ENCODE data around the gene ALKBH5. TPM values are rescaled to one million over a fixed set of nuclear protein-coding genes. Genes with fewer than 3 reads are reported as not detected.

The ALKBH5 gene
- total RNA-seq, 1 donor from 2014 or later = 92.6 TPM

- Histone ChIP-seq H3K79me2 (ENCODE audit: insufficient read depth, low read length) (no peaks in the 10 kb centered on the region), H3K27me3 (ENCODE audit: insufficient read depth, low read length) (no peaks in the 10 kb centered on the region), H3K4me3 (ENCODE audit: insufficient read depth, low read depth, low read length) (no peak overlapping the region), H3K4me2 (ENCODE audit: low read length) (no peak overlapping the region), H3K4me1 (ENCODE audit: insufficient read depth, low read length) (no peaks in the 10 kb centered on the region), H3K36me3 (ENCODE audit: insufficient read depth, low read length) (no peaks in the 10 kb centered on the region), H4K20me1 (ENCODE audit: insufficient read depth, low read length) (no peaks in the 10 kb centered on the region), H3K9ac (ENCODE audit: low read length) (no peak overlapping the region), H3K27ac (ENCODE audit: low read depth, low read length) (no peak overlapping the region), H3K9me3 (ENCODE audit: insufficient read depth, low read depth, low read length) (no peaks in the 10 kb centered on the region), H2AFZ (ENCODE audit: low read depth, low read length) (no peak overlapping the region)
- Mint-ChIP-seq H3K36me3 (ENCODE audit: low read depth, unreplicated experiment) (no peaks in the 10 kb centered on the region), H3K4me1 (ENCODE audit: low read depth, unreplicated experiment) (no peaks in the 10 kb centered on the region), H3K27ac (ENCODE audit: unreplicated experiment) (no peak overlapping the region), H3K4me3 (ENCODE audit: unreplicated experiment) (no peak overlapping the region), H3K9me3 (ENCODE audit: unreplicated experiment) (no peaks in the 10 kb centered on the region), H3K27me3 (ENCODE audit: low read depth, unreplicated experiment) (peaks cover 7% of the 10 kb centered on the region)
- no peak for FAIRE-seq
- TF ChIP-seq CTCF (IDR thresholded peaks at IDR 0.05; ENCODE audit: insufficient read depth, low read depth, low read length) (no peak), EZH2 (IDR thresholded peaks at IDR 0.05; ENCODE audit: insufficient read depth, low read length) (no peak)
- no peak for DNase-seq (ENCODE audit: low read depth)
These were observed 41.2 kb upstream of the ALKBH5 start for GRCh38 chr17:18142417-18142816.

- H3K27me3 ChIP-seq (ENCODE audit: insufficient read depth, low read length) = no peaks in the 10 kb centered on the region
- no peaks in the 10 kb centered on the region for H4K20me1 ChIP-seq (ENCODE audit: insufficient read depth, low read length)
- no peaks in the 10 kb centered on the region for H3K79me2 ChIP-seq (ENCODE audit: insufficient read depth, low read length)
- H3K4me3 ChIP-seq (ENCODE audit: insufficient read depth, low read depth, low read length) = no peak overlapping the region
- no peaks in the 10 kb centered on the region for H3K4me1 ChIP-seq (ENCODE audit: insufficient read depth, low read length)
- H2AFZ ChIP-seq (ENCODE audit: low read depth, low read length) = no peak overlapping the region
- TF ChIP-seq CTCF (IDR thresholded peaks at IDR 0.05; ENCODE audit: insufficient read depth, low read depth, low read length) (peak; percentile 26), EZH2 (IDR thresholded peaks at IDR 0.05; ENCODE audit: insufficient read depth, low read length) (no peak)
- H3K36me3 ChIP-seq (ENCODE audit: insufficient read depth, low read length) = no peaks in the 10 kb centered on the region
- Mint-ChIP-seq H3K36me3 (ENCODE audit: low read depth, unreplicated experiment) (no peaks in the 10 kb centered on the region), H3K27me3 (ENCODE audit: low read depth, unreplicated experiment) (peaks cover 8% of the 10 kb centered on the region), H3K27ac (ENCODE audit: unreplicated experiment) (no peak overlapping the region), H3K9me3 (ENCODE audit: unreplicated experiment) (no peaks in the 10 kb centered on the region), H3K4me3 (ENCODE audit: unreplicated experiment) (no peak overlapping the region), H3K4me1 (ENCODE audit: low read depth, unreplicated experiment) (no peaks in the 10 kb centered on the region)
- no peak for FAIRE-seq
- H3K27ac ChIP-seq (ENCODE audit: low read depth, low read length) = no peak overlapping the region
- H3K4me2 ChIP-seq (ENCODE audit: low read length) = no peak overlapping the region
- H3K9ac ChIP-seq (ENCODE audit: low read length) = no peak overlapping the region
- no peaks in the 10 kb centered on the region for H3K9me3 ChIP-seq (ENCODE audit: insufficient read depth, low read depth, low read length)
- DNase-seq (ENCODE audit: low read depth) = no peak
These were observed 40.3 kb upstream of the ALKBH5 start for GRCh38 chr17:18143044-18143936.

- Histone ChIP-seq H3K9ac (ENCODE audit: low read length) (no peak overlapping the region), H4K20me1 (ENCODE audit: insufficient read depth, low read length) (no peaks in the 10 kb centered on the region), H3K79me2 (ENCODE audit: insufficient read depth, low read length) (no peaks in the 10 kb centered on the region), H3K27me3 (ENCODE audit: insufficient read depth, low read length) (no peaks in the 10 kb centered on the region), H3K27ac (ENCODE audit: low read depth, low read length) (no peak overlapping the region), H3K4me3 (ENCODE audit: insufficient read depth, low read depth, low read length) (no peak overlapping the region), H3K4me1 (ENCODE audit: insufficient read depth, low read length) (no peaks in the 10 kb centered on the region), H2AFZ (ENCODE audit: low read depth, low read length) (no peak overlapping the region), H3K36me3 (ENCODE audit: insufficient read depth, low read length) (no peaks in the 10 kb centered on the region), H3K4me2 (ENCODE audit: low read length) (no peak overlapping the region), H3K9me3 (ENCODE audit: insufficient read depth, low read depth, low read length) (no peaks in the 10 kb centered on the region)
- H3K36me3 Mint-ChIP-seq (ENCODE audit: low read depth, unreplicated experiment) = no peaks in the 10 kb centered on the region
- H3K27me3 Mint-ChIP-seq (ENCODE audit: low read depth, unreplicated experiment) = peaks cover 10% of the 10 kb centered on the region
- FAIRE-seq = no peak
- no peak overlapping the region for H3K27ac Mint-ChIP-seq (ENCODE audit: unreplicated experiment)
- no peaks in the 10 kb centered on the region for H3K9me3 Mint-ChIP-seq (ENCODE audit: unreplicated experiment)
- no peak for DNase-seq (ENCODE audit: low read depth)
- no peak for TF ChIP-seq EZH2 (IDR thresholded peaks at IDR 0.05; ENCODE audit: insufficient read depth, low read length)
- no peak for TF ChIP-seq CTCF (IDR thresholded peaks at IDR 0.05; ENCODE audit: insufficient read depth, low read depth, low read length)
- no peaks in the 10 kb centered on the region for H3K4me1 Mint-ChIP-seq (ENCODE audit: low read depth, unreplicated experiment)
- no peak overlapping the region for H3K4me3 Mint-ChIP-seq (ENCODE audit: unreplicated experiment)
These were observed 39.4 kb upstream of the ALKBH5 start for GRCh38 chr17:18144261-18144660.
